ENCODE results near the gene E2F6.

The E2F6 gene

DNA sequence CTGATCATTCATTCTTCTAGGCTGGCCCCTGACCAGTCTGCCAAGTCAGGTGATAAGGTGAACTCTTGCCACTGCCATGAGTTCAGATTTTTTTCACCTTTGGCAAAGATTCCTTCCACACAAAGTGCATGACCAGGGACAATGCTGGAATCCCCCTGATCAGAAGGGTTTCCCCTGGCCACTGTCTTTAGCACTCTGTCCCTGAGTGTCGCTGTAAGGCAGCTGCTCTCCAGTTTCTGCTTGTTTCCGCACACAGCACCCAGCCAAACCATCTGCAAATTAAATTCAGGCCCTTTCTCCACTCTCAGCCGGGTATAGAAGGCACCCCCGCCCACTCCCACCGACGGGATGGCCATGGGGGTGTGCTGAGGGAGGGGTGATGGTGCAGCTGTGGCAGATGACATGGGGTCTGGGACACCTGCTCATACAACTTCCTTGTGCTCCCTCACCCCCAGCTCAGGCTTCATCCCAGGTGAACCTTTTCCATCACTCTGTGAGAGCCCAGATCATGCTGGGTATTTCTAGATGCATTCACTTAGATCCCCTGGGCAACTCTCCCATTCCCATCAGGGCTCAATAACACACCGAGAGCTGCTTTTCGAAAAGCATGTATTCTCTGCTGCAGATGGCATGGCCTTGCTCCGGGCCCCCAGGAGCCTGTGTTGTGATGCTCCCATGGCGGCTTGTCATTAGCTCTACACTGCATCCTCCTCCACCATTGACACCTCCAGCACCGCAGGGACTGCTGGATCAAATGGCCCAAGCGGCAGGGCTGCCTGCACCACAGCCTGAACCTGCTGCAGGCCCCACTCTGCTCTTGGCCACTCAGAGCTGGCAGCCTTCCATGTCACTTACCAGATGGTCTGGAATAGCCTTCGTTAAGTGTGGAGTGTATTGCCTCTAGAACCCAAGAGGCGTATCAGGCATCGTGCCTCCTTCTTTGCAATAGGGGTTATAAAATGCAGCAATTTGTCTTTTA is 69.2 kb downstream of the E2F6 start:
- no peaks in the 10 kb centered on the region for H3K9me3 ChIP-seq (ENCODE audit: control insufficient read depth, low read length)
- H3K27me3 ChIP-seq (replicated peaks; ENCODE audit: control insufficient read depth, insufficient read depth, low read length, poor library complexity, severe bottlenecking) = no peaks in the 10 kb centered on the region
- H3K4me3 ChIP-seq (ENCODE audit: insufficient read depth, low read depth, low read length, poor library complexity, severe bottlenecking) = no peak overlapping the region
- H3K27ac ChIP-seq (ENCODE audit: insufficient read depth, low read length, poor library complexity, severe bottlenecking) = no peak overlapping the region
- no peaks in the 10 kb centered on the region for H3K4me1 ChIP-seq (ENCODE audit: control insufficient read depth, insufficient read depth, low read length, poor library complexity, severe bottlenecking)
- DNase-seq = no peak
- no peaks in the 10 kb centered on the region for H3K36me3 ChIP-seq (ENCODE audit: control insufficient read depth, insufficient read depth, low read length)

DNA sequence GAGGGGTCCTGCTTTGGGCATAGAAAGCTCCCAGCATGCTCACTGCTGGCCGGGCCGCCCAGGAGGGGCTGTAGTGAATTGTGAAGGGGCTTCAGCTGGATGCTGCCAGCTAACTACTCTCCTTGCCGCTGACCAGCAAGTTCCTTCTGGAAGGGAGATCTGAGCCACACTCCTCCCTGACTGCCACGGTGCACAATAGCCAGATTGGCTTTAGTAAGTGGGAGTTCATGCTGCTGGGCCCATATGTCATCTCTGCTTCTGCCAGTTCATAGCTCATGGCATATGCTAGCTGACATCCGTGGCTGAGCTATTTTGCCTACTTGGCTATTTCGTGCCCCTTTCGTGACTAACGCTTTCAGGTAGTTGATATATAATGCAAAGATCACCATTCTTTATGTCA is 69.9 kb downstream of the E2F6 start:
- Histone ChIP-seq H3K4me3 (ENCODE audit: insufficient read depth, low read depth, low read length, poor library complexity, severe bottlenecking) (no peak overlapping the region), H3K36me3 (ENCODE audit: control insufficient read depth, insufficient read depth, low read length) (no peaks in the 10 kb centered on the region), H3K27me3 (replicated peaks; ENCODE audit: control insufficient read depth, insufficient read depth, low read length, poor library complexity, severe bottlenecking) (no peaks in the 10 kb centered on the region), H3K27ac (ENCODE audit: insufficient read depth, low read length, poor library complexity, severe bottlenecking) (no peak overlapping the region), H3K4me1 (ENCODE audit: control insufficient read depth, insufficient read depth, low read length, poor library complexity, severe bottlenecking) (no peaks in the 10 kb centered on the region), H3K9me3 (ENCODE audit: control insufficient read depth, low read length) (no peaks in the 10 kb centered on the region)
- DNase-seq = no peak

DNA sequence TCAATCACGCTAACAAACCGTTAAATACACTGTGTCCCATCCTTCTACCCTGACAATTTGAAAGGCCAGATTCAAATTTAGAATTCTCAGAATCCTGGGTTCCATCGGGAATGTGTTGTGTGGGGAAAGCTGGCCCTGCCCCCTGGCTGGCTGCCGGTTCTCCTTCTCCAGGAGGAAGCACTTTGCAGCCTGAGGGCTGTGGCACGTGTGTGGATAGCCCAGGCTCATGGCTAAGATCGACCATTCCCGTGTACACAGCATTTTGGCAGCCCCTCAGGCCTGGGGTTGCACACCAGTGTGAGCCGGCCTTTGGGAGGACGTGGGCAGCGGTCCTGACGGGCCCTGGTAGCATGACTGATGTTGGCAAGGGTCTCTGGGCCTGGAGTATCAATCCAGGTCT is 70.6 kb downstream of the E2F6 start:
- Histone ChIP-seq H3K27me3 (replicated peaks; ENCODE audit: control insufficient read depth, insufficient read depth, low read length, poor library complexity, severe bottlenecking) (no peaks in the 10 kb centered on the region), H3K4me3 (ENCODE audit: insufficient read depth, low read depth, low read length, poor library complexity, severe bottlenecking) (no peak overlapping the region), H3K4me1 (ENCODE audit: control insufficient read depth, insufficient read depth, low read length, poor library complexity, severe bottlenecking) (no peaks in the 10 kb centered on the region), H3K27ac (ENCODE audit: insufficient read depth, low read length, poor library complexity, severe bottlenecking) (no peak overlapping the region), H3K36me3 (ENCODE audit: control insufficient read depth, insufficient read depth, low read length) (no peaks in the 10 kb centered on the region), H3K9me3 (ENCODE audit: control insufficient read depth, low read length) (no peaks in the 10 kb centered on the region)
- DNase-seq = no peak
